ENCODE measurements around the gene SLC16A8.

- TF ChIP-seq EP300 (IDR thresholded peaks at IDR 0.05) (no peak), CTCF (IDR thresholded peaks at IDR 0.05) (no peak), POLR2A (IDR thresholded peaks at IDR 0.05) (no peak)
These were observed 45.0 kb upstream of the SLC16A8 start for GRCh38 chr22:38129021-38129420.
